ENCODE data around the gene LAMA2.

- TF ChIP-seq, protein P1, sequence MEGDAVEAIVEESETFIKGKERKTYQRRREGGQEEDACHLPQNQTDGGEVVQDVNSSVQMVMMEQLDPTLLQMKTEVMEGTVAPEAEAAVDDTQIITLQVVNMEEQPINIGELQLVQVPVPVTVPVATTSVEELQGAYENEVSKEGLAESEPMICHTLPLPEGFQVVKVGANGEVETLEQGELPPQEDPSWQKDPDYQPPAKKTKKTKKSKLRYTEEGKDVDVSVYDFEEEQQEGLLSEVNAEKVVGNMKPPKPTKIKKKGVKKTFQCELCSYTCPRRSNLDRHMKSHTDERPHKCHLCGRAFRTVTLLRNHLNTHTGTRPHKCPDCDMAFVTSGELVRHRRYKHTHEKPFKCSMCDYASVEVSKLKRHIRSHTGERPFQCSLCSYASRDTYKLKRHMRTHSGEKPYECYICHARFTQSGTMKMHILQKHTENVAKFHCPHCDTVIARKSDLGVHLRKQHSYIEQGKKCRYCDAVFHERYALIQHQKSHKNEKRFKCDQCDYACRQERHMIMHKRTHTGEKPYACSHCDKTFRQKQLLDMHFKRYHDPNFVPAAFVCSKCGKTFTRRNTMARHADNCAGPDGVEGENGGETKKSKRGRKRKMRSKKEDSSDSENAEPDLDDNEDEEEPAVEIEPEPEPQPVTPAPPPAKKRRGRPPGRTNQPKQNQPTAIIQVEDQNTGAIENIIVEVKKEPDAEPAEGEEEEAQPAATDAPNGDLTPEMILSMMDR (IDR thresholded peaks at IDR 0.05; ENCODE audit: extremely low read depth in 1 of 2, insufficient read depth in 1 of 2, low read depth in 1 of 2, low read length in 2 of 2) = no peak
- no peak for TF ChIP-seq EZH2 (IDR thresholded peaks at IDR 0.05; ENCODE audit: borderline replicate concordance, low read depth, low read length, severe bottlenecking)
- no peak for TF ChIP-seq POLR2A (IDR thresholded peaks at IDR 0.05; ENCODE audit: low read depth, low read length)
- TF ChIP-seq MYC (IDR thresholded peaks at IDR 0.05; ENCODE audit: low read depth, low read length) = no peak
- TF ChIP-seq, protein P2, sequence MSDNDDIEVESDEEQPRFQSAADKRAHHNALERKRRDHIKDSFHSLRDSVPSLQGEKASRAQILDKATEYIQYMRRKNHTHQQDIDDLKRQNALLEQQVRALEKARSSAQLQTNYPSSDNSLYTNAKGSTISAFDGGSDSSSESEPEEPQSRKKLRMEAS (IDR thresholded peaks at IDR 0.05; ENCODE audit: insufficient read depth, insufficient read length) = no peak
- no peak for TF ChIP-seq POLR2AphosphoS5 (IDR thresholded peaks at IDR 0.05; ENCODE audit: insufficient read depth, low read depth, low read length)
Observed at GRCh38 chr6:128855581-128856085, 27.3 kb upstream of the LAMA2 start.

Measured in endothelial cell of umbilical vein (primary cell).